Esophagus muscularis mucosa (tissue), 4 donors: ENCODE data around the gene PXT1. TPM values are rescaled to one million over a fixed set of nuclear protein-coding genes. Genes with fewer than 3 reads are reported as not detected.

Source experiments
- DNase-seq: peaks from one replicate; pipeline ENCODE4 v3.0.0-alpha.2; 2017; ENCODE audit errors: extremely low spot score
- H3K27ac ChIP-seq, 4 donors: fragments of 200-600 bp; sonication (generic); replicated peaks in 1 of 4; 1 replicate in 3 of 4; 2 replicates in 1 of 4; pipeline ENCODE4 v1.5.1; 2016 to 2019; ENCODE audit warnings: mild to moderate bottlenecking in 1 of 4
- H3K27me3 ChIP-seq, 4 donors: fragments of 200-600 bp; sonication (generic); one replicate each; pipeline versions ENCODE4 v1.5.1 to v1.6.0; 2016 to 2019
- H3K36me3 ChIP-seq, 4 donors: fragments of 200-600 bp; sonication (generic); one replicate each; pipeline ENCODE4 v1.5.1; 2016 to 2019
- H3K4me1 ChIP-seq, 4 donors: fragments of 200-600 bp; sonication (generic); one replicate each; pipeline ENCODE4 v1.5.1; 2016 to 2019
- H3K4me3 ChIP-seq, 4 donors: fragments of 200-600 bp; sonication (generic); 1 replicate in 2 of 4; 2 replicates in 2 of 4; pipeline ENCODE4 v1.5.1; 2016 to 2019; ENCODE audit warnings: mild to moderate bottlenecking in 4 of 4, moderate library complexity in 1 of 4
- H3K9me3 ChIP-seq, 4 donors: fragments of 200-600 bp; sonication (generic); 1 replicate in 3 of 4; 2 replicates in 1 of 4; pipeline ENCODE4 v1.5.1; 2016 to 2019
- CTCF ChIP-seq, 3 experiments: fragments of 200-600 bp in 2 of 3; fragments of 450-650 bp in 1 of 3; sonication (generic) in 2 of 3; IDR thresholded peaks; one replicate each; pipeline ENCODE4 v1.5.1; 2017 to 2019; ENCODE audit warnings: antibody characterized with exemption in 3 of 3, mild to moderate bottlenecking in 2 of 3, moderate library complexity in 1 of 3
- EP300 ChIP-seq: sonication (generic); formaldehyde crosslinking; IDR thresholded peaks from one replicate; pipeline ENCODE4 v1.6.1; 2017; ENCODE audit warnings: antibody characterized with exemption
- POLR2A ChIP-seq: fragments of 450-650 bp; IDR thresholded peaks from one replicate; pipeline ENCODE4 v1.6.1; 2017; ENCODE audit warnings: antibody characterized with exemption, moderate library complexity, mild to moderate bottlenecking, low read depth
- POLR2AphosphoS5 ChIP-seq, 2 donors: sonication (generic); formaldehyde crosslinking; IDR thresholded peaks; one replicate each; pipeline ENCODE4 v1.6.1; 2017; ENCODE audit warnings: antibody characterized with exemption in 2 of 2
- WGBS: methylation state at CpG from one replicate; pipeline ENCODE4 v1.1.5; 2018; 5-methylcytosine and 5-hydroxymethylcytosine counted together
- intact Hi-C: fragments of 100-400 bp; cut with DNase I; formaldehyde crosslinking; loops from one replicate; pipeline ENCODE4 v1.15.1; 2023
- total RNA-seq, 4 donors: library from RNA; depleted of rRNA; stranded (reverse); fragments of >200 nt; gene quantifications; one replicate each; pipeline versions ENCODE4 v1.1.0 to v1.2.1, GENCODE V29; 2016

The PXT1 gene
- total RNA-seq, 4 donors from 2014 or later, result not detected

- H3K36me3 ChIP-seq, result no peaks in the 10 kb centered on the region
- 24% methylated on average over 10 of the region's 10 CpGs for WGBS
- H3K4me1 ChIP-seq, result peaks cover 11 to 28% (median 23%) of the 10 kb centered on the region in 4 donors
- no peaks in the 10 kb centered on the region for H3K9me3 ChIP-seq
- peak; percentile 93 for DNase-seq
- H3K4me3 ChIP-seq, result no peak overlapping the region
- H3K27ac ChIP-seq, result no peak overlapping the region
- no peak for TF ChIP-seq POLR2A
- TF ChIP-seq CTCF (IDR thresholded peaks at IDR 0.05), result peak; percentile 81 to 88 (median 84)
- TF ChIP-seq EP300, result no peak
- no peak for TF ChIP-seq POLR2AphosphoS5 (IDR thresholded peaks at IDR 0.05)
- intact Hi-C loops, result loop anchor here (10.0 kb wide), 1 partner anchor 336 kb away; the partner anchor contains the start of genes MAPK14 and SLC26A8
- H3K27me3 ChIP-seq, result no peaks in the 10 kb centered on the region
Observed at GRCh38 chr6:36360241-36361054, 82.2 kb downstream of the PXT1 start.

GRCh38 chr6:36358226-36358915, 84.3 kb downstream of the PXT1 start:
- H3K27ac ChIP-seq, result peak overlapping the region in 2 of 4 donors; percentile 25 to 27
- peaks cover 11 to 28% (median 23%) of the 10 kb centered on the region in 4 donors for H3K4me1 ChIP-seq
- no peaks in the 10 kb centered on the region for H3K9me3 ChIP-seq
- DNase-seq, result no peak
- intact Hi-C loops, result loop anchor here (2.0 to 10.0 kb wide), 2 partner anchors 58 to 234 kb away; no protein-coding TSS in a partner anchor
- 0% methylated on average over 1 of the region's 4 CpGs for WGBS
- H3K27me3 ChIP-seq, result no peaks in the 10 kb centered on the region
- no peak overlapping the region for H3K4me3 ChIP-seq
- TF ChIP-seq CTCF (IDR thresholded peaks at IDR 0.05), result no peak
- TF ChIP-seq EP300, result no peak
- TF ChIP-seq POLR2AphosphoS5 (IDR thresholded peaks at IDR 0.05), result peak in 1 of 2 donors; percentile 21
- TF ChIP-seq POLR2A, result no peak
- no peaks in the 10 kb centered on the region for H3K36me3 ChIP-seq

DNA sequence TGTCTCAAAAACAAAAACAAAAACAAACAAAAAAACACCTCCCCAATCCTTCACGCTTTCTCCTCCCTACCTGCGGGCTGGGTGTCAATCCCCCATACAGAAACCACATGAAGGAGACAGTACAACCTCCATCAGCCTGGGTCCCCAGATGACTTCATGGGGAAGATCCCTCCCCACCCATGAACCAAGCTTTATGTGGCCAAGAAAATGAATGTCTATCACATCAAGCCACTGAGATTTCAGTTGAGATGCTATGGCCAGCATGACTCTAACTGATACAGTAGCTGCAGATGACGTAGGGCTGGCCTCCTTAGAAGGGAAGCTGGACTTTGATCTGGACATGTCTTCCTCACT, 84.8 kb downstream of the PXT1 start:
- no peak overlapping the region for H3K27ac ChIP-seq
- H3K4me3 ChIP-seq, result no peak overlapping the region
- no peaks in the 10 kb centered on the region for H3K27me3 ChIP-seq
- no peaks in the 10 kb centered on the region for H3K36me3 ChIP-seq
- TF ChIP-seq POLR2AphosphoS5 (IDR thresholded peaks at IDR 0.05), result no peak
- TF ChIP-seq CTCF (IDR thresholded peaks at IDR 0.05), result no peak
- no peak for TF ChIP-seq EP300
- no peak for TF ChIP-seq POLR2A
- 82% methylated on average over 3 of the region's 3 CpGs for WGBS
- H3K4me1 ChIP-seq, result peaks cover 11 to 28% (median 23%) of the 10 kb centered on the region in 4 donors
- intact Hi-C loops, result loop anchor here (2.0 to 10.0 kb wide), 2 partner anchors 57 to 233 kb away; no protein-coding TSS in a partner anchor
- no peaks in the 10 kb centered on the region for H3K9me3 ChIP-seq
- no peak for DNase-seq

DNA sequence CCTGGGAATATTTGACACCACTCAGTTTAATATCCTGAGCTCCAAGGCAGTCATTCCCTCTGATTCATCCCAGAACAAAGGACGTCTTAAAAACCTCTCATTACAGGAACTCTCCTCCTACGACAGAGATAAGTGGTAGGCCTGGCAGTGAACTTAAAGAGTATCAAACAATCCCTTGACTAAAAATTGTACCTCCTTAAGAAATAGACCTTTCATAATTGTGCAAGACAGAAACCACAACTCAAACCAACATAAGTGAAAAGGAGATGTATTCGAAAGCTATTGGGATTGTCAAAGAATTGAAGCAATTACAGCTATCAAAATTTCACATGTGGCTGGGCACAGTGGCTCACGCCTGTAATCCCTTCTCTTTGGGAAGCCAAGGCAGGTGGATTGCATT, 86.8 kb downstream of the PXT1 start:
- intact Hi-C loops, result loop anchor here (10.0 kb wide), 1 partner anchor 231 kb away; no protein-coding TSS in a partner anchor
- Histone ChIP-seq H3K9me3 (no peaks in the 10 kb centered on the region), H3K4me3 (no peak overlapping the region), H3K27me3 (peaks cover 0 to 4% (median 0%) of the 10 kb centered on the region in 4 donors), H3K36me3 (no peaks in the 10 kb centered on the region), H3K27ac (no peak overlapping the region), H3K4me1 (peaks cover 17 to 28% (median 24%) of the 10 kb centered on the region in 4 donors)
- TF ChIP-seq EP300 (no peak), CTCF (IDR thresholded peaks at IDR 0.05) (no peak), POLR2AphosphoS5 (IDR thresholded peaks at IDR 0.05) (no peak), POLR2A (no peak)
- 86% methylated on average over 4 of the region's 4 CpGs for WGBS
- no peak for DNase-seq
